Gastroesophageal sphincter (tissue), 4 donors: ENCODE data around the gene CD3E. TPM values are rescaled to one million over a fixed set of nuclear protein-coding genes. Genes with fewer than 3 reads are reported as not detected.

Source experiments
- ATAC-seq: fragments of 150-250 bp; one replicate; pipeline ENCODE4 v1.9.1; 2016; ENCODE audit warnings: mild to moderate bottlenecking, moderate library complexity
- H3K27ac ChIP-seq, 4 donors: fragments of 200-600 bp; sonication (generic) in 3 of 4; 1 replicate in 3 of 4; 2 replicates in 1 of 4; pipeline ENCODE4 v1.5.1; 2016 to 2019
- H3K27me3 ChIP-seq: fragments of 200-600 bp; sonication (generic); one replicate; pipeline ENCODE4 v1.5.1; 2019
- H3K36me3 ChIP-seq, 2 donors: fragments of 200-600 bp; sonication (generic); one replicate each; pipeline ENCODE4 v1.5.1; 2019; ENCODE audit warnings: control low read depth in 1 of 2
- H3K4me1 ChIP-seq, 3 donors: fragments of 200-600 bp; sonication (generic); 1 replicate in 2 of 3; 2 replicates in 1 of 3; pipeline ENCODE4 v1.5.1; 2016 to 2019; ENCODE audit warnings: control low read depth in 2 of 3
- H3K4me3 ChIP-seq, 2 donors: fragments of 200-600 bp; sonication (generic); one replicate each; pipeline ENCODE4 v1.5.1; 2019; ENCODE audit warnings: mild to moderate bottlenecking in 1 of 2, moderate library complexity in 1 of 2
- H3K9me3 ChIP-seq, 3 donors: fragments of 200-600 bp; sonication (generic); one replicate each; pipeline ENCODE4 v1.5.1; 2017 to 2019; ENCODE audit warnings: control low read depth in 2 of 3
- CTCF ChIP-seq, 4 experiments: fragments of 200-600 bp in 2 of 4; fragments of 450-650 bp in 2 of 4; sonication (generic) in 1 of 4; IDR thresholded peaks; one replicate each; pipeline ENCODE4 v1.5.1; 2017 to 2019; ENCODE audit warnings: antibody characterized with exemption in 4 of 4, mild to moderate bottlenecking in 2 of 4, moderate library complexity in 2 of 4
- EP300 ChIP-seq: sonication (generic); formaldehyde crosslinking; IDR thresholded peaks from one replicate; pipeline ENCODE4 v1.6.1; 2017; ENCODE audit warnings: antibody characterized with exemption, mild to moderate bottlenecking
- POLR2A ChIP-seq, 2 donors: fragments of 450-650 bp; IDR thresholded peaks; one replicate each; pipeline ENCODE4 v1.6.1; 2017; ENCODE audit warnings: antibody characterized with exemption in 2 of 2, mild to moderate bottlenecking in 2 of 2, moderate library complexity in 1 of 2
- POLR2AphosphoS5 ChIP-seq: sonication (generic); formaldehyde crosslinking; IDR thresholded peaks from one replicate; pipeline ENCODE4 v1.6.1; 2017; ENCODE audit warnings: antibody characterized with exemption
- WGBS, 2 donors: methylation state at CpG; one replicate each; pipeline ENCODE4 v1.1.5; 2018; ENCODE audit warnings: low coverage in 1 of 2; 5-methylcytosine and 5-hydroxymethylcytosine counted together
- total RNA-seq, 4 donors: library from RNA; depleted of rRNA; stranded (reverse); fragments of >200 nt; gene quantifications; one replicate each; pipeline ENCODE4 v1.1.0, GENCODE V29; 2016

Gene CD3E
- total RNA-seq, 4 donors from 2014 or later = 0.77 to 2.8 (median 0.78) TPM; not detected in 1

DNA sequence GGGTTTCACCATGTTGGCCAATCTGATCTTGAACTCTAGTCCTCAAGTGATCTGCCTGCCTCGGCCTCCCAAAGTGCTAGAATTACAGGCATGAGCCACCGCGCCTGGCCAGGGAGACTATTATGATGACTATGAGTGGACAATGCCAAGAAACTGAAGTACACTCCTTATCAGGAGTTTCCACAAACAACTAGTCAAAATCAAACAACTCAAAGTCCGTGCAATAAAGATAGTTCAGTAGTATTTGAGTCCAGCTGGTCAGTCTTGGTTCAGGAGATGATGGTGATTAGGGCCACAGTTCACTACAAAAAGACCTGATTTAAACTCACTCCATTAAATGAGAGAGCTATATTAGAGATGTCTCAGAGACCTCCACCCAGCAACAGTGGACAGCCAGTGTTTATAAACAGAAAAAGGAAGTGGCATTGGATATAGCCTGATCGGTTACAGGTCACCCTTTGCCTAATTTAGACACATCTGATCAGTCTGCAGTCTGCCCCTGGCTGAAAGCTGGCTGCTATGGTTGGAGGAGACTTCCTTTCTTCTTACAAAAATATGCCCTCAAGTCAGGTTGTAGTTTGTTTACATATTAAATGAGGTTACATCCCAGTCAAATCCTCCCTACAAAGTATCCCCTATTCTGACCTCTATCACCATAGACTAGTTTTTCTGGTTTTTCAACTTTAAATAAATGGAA lies 17.0 kb downstream of the CD3E start:
- H3K36me3 ChIP-seq = no peaks in the 10 kb centered on the region
- WGBS, 2 donors = 25 to 78% methylated on average over 2 to 5 of the region's 5 CpGs
- TF ChIP-seq POLR2A (IDR thresholded peaks at IDR 0.05) = no peak
- TF ChIP-seq CTCF (IDR thresholded peaks at IDR 0.05) = no peak
- TF ChIP-seq EP300 = no peak
- TF ChIP-seq POLR2AphosphoS5 = no peak
- ATAC-seq = no peak
- no peaks in the 10 kb centered on the region for H3K9me3 ChIP-seq
- H3K27me3 ChIP-seq = peaks cover 50% of the 10 kb centered on the region
- no peak overlapping the region for H3K27ac ChIP-seq
- H3K4me1 ChIP-seq = peaks cover 0 to 5% (median 0%) of the 10 kb centered on the region in 3 donors
- H3K4me3 ChIP-seq = no peak overlapping the region

DNA sequence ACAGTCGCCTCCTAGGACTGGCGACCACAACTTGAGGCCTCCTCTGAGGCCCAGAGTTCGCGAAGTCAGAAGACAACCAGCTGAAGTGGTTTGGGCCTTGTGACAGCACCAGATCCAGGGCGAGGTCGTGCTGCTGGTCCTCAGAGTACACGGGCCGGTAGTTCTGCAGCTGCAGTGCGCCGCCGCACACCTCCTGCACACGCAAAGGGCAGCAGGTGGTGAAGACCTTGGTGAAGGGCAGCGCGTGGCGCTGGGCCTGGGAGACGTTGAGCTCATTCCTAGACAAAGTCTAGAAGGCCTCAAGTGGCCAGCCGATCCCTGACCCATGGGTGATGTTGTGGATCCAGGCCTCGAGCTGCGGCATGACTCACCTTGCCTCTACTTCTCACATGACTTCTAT lies 18.2 kb downstream of the CD3E start:
- 100% methylated on average over 2 of the region's 19 CpGs; no CpG with 5 or more reads in 1 of the 2 donors for WGBS, 2 donors
- no peak for ATAC-seq

GRCh38 chr11:118325283-118325682 lies 20.8 kb downstream of the CD3E start:
- H3K36me3 ChIP-seq = no peaks in the 10 kb centered on the region
- no peak overlapping the region for H3K4me3 ChIP-seq
- peaks cover 36% of the 10 kb centered on the region for H3K27me3 ChIP-seq
- H3K27ac ChIP-seq = no peak overlapping the region
- no peaks in the 10 kb centered on the region for H3K9me3 ChIP-seq
- no peak for ATAC-seq
- no peaks in the 10 kb centered on the region for H3K4me1 ChIP-seq
- TF ChIP-seq POLR2AphosphoS5 (no peak), EP300 (no peak), CTCF (IDR thresholded peaks at IDR 0.05) (no peak), POLR2A (IDR thresholded peaks at IDR 0.05) (no peak)

More for the DNA sequence above, 18.2 kb downstream of the CD3E start:
- H3K27ac ChIP-seq = no peak overlapping the region
- H3K4me3 ChIP-seq = no peak overlapping the region
- no peaks in the 10 kb centered on the region for H3K36me3 ChIP-seq
- no peaks in the 10 kb centered on the region for H3K9me3 ChIP-seq
- H3K4me1 ChIP-seq = no peaks in the 10 kb centered on the region
- peaks cover 50% of the 10 kb centered on the region for H3K27me3 ChIP-seq
- TF ChIP-seq CTCF (IDR thresholded peaks at IDR 0.05) = no peak
- TF ChIP-seq POLR2AphosphoS5 = no peak
- TF ChIP-seq POLR2A (IDR thresholded peaks at IDR 0.05) = no peak
- no peak for TF ChIP-seq EP300

- Histone ChIP-seq H3K4me3 (no peak overlapping the region), H3K36me3 (no peaks in the 10 kb centered on the region), H3K27me3 (peaks cover 21% of the 10 kb centered on the region), H3K9me3 (no peaks in the 10 kb centered on the region), H3K4me1 (no peaks in the 10 kb centered on the region), H3K27ac (no peak overlapping the region)
- no peak for ATAC-seq
- TF ChIP-seq EP300 (no peak), POLR2A (IDR thresholded peaks at IDR 0.05) (no peak), POLR2AphosphoS5 (no peak), CTCF (IDR thresholded peaks at IDR 0.05) (no peak)
Measured at GRCh38 chr11:118328745-118329144, 24.2 kb downstream of the CD3E start.

GRCh38 chr11:118334745-118335144 lies 30.2 kb downstream of the CD3E start:
- no peak for TF ChIP-seq CTCF (IDR thresholded peaks at IDR 0.05)
- no peak for TF ChIP-seq EP300
- TF ChIP-seq POLR2AphosphoS5 = no peak
- TF ChIP-seq POLR2A (IDR thresholded peaks at IDR 0.05) = no peak
- WGBS, 2 donors = 69 to 92% methylated on average over 1 of the region's 1 CpG

More at GRCh38 chr11:118334745-118335144, 30.2 kb downstream of the CD3E start:
- no peaks in the 10 kb centered on the region for H3K9me3 ChIP-seq
- H3K27ac ChIP-seq = no peak overlapping the region
- no peak for ATAC-seq
- H3K4me1 ChIP-seq = no peaks in the 10 kb centered on the region
- H3K4me3 ChIP-seq = no peak overlapping the region
- H3K36me3 ChIP-seq = no peaks in the 10 kb centered on the region
- peaks cover 31% of the 10 kb centered on the region for H3K27me3 ChIP-seq
